ENCODE results near the gene KRT15.

Gene KRT15

DNA sequence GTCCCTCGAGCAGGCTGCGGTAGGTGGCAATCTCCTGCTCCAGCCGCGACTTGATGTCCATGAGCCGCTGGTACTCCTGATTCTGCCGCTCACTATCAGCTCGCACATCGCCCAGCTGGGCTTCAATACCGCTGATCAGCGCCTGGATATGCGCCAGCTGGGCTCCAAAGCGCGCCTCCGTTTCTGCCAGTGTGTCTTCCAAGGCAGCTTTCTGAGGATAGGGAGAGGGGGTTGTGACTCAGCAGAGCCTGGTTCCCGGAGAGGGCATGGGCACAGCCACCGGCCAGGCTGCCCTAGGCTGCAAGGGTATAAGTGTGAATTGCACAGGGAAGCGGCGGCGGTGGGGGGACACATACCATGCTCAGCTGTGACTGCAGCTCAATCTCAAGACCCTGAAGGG is 5.1 kb upstream of the KRT15 start:
- DNase-seq: no peak

DNA sequence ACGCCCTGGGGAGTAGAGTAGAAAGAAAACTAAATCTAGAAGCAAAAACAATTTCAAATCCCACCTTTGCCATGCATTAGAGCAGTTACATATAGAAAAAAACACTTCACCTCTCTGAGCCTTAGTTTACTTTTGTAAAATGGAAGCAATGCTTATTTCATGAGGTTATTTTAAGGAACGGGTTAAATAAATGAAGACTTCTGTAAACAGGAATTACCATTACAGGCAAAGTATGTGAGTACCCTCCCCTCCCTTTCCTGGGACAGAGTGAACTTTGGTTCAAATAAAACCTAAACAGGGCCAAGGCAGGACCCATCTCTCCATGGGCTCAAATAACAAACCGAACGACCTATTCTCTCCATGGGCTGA is 4.5 kb upstream of the KRT15 start:
- DNase-seq: no peak

DNA sequence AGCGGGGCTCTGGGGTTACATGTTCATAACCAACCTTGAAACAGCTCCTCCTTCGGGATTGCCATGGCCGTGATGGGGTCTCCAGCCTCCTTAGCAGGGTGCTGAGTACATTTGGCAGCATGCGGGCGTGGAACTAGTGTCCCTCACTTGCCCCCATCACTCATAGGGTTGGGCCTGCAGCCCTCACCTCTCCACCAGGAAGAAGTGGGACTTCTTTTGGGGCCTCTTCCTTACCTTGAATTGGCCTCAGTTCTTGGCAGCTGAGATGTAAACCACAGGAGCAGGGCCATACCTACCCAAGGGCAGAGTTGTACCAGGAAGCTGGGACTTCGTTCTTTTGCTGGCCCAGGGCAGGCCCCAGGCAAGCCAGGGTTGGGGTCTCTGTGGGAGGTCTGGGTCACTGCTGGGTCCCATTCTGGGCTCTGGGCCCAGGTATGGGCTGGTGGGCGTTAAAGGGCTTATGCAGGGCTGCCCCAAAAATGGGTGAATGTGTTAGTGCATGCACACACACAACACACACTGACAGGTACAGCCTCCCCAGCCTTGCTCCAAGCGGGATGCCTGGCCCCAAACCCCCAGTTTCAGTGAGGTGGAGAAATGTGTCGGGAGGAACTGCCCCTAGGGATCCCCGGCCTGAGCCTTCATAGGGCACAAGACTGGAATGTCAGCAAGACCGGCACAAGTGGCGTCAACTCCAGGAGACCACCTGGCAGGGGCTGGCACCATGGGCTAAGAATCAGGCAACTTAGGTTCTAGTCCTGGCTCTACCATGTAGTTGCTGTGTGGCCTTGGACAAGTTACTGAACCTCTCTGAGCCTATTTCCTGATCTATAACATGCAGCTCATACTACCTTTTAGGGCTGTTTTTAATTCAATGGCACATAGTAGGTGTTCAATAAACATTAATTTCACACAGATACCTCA is 3.9 kb upstream of the KRT15 start:
- DNase-seq: no peak

DNA sequence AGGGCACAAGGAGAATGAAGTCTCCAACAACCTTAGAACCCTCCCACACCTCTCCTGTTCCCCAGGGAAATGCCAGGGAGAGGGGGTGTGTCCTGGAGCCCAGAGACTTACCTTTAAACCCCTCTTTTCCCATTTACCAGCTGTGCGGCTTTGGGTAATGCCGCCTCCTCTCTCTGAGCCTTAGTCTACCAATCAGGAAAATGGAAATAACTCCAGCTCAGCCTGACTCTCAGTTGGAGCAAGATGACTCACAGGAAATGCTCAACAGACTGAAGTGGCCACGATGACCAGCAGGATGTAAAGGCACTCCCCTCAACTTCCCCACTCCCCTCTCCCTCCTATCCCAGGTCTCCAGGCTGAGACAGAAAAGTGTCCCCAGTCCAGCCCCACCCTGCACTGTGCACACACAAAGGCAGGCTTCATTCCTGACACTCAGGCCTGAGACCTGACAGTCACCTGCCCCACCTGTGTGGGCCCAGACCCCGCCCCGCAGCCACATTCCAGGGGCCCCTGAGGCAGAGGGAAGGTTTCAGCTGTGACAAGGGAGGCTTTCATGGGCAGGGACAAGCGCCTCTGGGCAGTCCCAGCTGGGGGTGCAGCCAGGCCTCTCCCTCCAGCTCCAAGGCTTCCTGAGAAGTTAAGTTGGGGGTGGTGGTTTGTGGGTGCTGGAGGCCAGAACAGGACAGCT is 3.0 kb upstream of the KRT15 start:
- DNase-seq: no peak

DNA sequence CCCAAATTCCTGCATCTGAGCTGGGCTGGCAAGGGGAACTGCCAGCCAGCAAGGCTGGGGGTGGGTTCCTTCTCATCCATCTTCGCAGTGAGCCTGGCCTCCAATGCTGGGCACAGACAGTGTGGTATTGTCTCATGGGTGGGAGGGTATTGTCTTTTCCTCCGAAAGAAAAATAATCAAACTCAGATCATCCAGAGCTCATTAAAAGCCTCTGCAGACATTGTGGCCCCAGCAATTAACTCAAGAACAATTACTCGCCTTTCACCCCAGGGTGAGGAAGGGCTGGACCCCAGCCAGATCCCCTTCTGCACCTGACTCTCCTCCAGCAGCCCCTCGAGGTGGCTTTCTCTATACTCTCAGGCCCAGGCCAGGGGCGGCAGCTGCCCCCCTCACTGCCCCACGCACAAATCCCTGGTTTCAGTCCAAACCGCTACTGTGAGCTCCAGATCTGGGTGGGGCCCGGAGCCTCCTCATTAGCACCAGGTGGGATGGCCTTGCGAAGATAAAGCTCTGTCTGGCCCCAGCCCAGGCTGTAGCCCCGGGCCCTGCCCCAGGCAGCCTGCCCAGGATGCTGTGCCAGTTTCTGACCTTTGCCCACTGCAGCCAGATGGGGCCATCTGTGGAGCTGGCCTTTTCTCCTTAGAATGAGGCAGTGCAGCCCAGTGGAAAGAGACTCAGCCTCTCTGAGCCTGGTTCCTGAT is 2.3 kb upstream of the KRT15 start:
- no peak for DNase-seq

DNA sequence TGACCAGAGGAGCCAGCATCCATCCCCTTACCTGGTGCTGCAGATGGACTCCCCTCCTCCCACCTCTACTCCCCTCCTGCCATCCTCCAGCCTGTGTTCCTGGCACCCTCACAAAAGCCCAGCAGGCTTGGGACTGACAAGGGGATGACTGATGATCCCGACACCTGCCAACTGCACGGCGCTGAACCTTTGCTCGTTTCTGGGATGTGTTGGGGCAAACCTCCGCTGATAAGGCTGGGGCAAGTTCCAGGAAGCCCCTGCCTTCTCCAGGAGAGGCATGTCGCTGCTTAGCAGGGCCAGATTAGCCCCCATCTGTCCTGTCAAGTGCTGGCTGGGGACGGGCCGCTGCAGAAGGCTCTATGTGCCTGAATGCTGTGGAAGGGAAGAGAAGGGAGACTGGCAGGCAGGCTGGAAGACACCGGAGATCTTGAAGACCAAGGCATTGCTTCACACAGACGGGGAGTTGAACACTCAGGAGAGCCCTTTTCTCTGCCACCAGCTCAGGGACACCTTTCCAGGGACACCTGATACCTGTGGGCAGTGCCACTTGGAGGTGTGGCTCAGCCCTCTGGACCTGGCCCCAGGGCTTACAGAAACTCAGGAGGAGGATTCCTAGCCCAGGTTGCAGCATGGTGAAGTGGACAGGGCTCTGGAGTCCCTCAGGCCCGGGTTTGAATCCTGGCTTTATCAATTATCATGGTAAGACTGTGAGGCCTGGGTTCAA is 973 bp upstream of the KRT15 start:
- no peak for DNase-seq

DNA sequence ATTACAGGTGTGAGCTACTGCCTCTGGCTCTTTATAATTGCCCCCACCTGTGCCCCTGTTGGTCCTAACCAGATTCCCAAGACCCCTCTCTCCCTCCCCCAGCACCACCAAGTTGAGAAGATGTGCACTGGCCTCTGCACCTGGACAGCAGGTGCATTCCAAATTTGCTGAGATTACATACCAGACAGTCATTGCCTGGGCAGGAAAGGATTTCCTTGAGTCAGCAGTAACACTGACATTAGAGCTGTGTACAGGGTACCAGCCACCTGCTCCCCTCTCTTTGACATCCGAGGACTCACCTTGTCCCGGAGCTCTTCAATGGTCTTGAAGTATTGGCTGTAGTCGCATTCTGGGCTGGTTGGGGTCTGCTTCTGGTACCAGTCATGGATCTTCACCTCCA is 659 bp downstream of the KRT15 start:
- DNase-seq: no peak

DNA sequence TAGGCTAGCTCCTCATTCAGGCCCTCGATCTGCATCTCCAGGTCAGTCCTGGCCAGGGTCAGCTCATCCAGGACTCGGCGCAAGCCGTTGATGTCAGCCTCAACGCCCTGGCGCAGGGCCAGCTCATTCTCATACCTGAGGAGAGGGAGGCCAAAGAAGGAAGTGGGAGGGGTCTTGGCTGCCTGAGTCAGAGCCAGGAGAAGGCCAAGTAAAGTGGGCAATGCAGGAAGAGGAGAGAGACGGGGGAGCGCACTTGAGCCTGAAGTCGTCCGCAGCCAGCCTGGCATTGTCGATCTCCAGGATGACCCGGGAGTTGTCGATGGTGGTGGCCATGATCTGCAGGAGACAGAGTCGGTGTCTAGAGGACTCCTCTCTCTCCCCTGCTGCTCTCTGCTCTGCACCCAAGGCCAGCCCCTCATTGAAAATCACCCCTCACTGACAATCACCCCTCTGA is 1.8 kb downstream of the KRT15 start:
- no peak for DNase-seq

DNA sequence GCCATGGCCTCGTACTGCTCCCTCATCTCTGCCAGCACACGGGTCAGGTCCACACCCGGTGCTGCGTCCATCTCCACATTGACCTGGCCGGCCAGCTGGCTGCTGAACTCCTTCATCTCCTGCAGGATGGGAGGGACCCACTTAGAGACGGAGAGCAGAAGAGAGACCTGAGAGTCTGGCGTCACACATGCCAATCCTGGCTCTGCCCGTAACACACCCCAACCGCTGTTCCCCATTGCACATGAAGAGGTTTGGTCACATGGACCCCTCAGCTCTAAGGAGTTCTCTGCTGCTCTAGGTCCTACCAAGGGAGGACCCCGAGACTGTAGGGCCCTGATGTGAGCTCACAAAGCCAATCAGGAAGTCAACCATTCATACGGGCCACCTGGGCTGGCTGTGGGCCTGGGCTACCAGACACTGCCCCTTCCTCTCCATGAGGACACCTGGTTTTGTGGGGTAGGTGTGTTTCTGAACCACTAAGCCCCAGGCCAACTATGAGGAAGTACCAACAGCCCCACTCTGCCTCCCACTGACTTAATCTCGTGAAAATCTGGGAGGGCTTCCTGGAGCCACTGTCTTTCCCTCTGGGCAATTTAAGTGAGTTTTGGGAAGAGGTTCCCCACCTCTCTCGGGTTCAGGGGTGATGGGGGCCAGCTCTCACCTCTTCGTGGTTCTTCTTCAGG is 2.4 kb downstream of the KRT15 start:
- DNase-seq: no peak

DNA sequence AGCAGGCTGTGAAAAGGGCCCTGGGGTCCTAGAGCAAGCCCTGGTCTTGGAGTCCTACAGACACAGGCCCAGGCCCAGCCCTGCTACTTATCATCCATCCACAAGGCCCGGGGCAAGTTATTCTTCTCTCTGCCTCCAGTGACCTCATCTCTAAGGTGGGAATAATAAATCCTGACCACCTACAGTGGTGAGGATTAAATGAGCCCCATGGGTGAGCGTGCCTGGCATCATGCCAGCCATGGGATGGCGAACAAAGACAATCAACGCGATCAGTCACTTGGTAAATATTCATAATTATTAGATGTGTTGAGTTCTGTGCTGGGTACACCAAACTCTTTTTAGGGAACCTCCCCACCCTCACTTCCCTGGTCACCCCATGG is 5.5 kb downstream of the KRT15 start:
- no peak for DNase-seq

DNA sequence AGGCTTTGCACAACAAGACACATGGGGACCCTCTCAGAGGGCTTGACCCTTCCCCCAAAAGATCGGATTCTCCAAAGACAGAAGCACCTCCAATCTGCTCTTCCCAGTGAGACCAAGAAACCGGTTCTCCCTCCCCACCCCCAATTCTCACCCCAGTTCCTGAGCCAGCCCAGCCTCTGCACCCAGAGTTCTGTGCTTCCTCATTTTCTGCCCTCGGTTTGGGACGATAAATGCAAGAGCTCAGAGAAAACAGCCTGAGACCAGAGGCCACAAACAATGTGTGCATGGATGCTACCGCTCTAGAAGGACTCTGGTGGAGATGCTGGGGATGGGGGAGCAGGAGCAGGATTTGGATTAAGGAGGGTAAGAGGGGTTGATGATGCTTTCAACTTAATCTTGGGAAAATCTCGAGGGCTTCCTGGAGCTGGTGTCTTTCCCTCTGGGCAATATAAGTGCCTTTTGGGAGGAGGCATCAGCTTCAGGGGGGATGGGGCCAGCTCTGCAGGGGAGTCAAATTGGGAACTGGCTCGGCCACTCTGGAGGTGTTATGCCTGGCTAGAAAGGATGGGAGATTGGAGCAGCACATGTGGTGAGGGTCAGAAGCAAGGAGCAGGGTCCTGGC is 6.0 kb downstream of the KRT15 start:
- DNase-seq: no peak

DNA sequence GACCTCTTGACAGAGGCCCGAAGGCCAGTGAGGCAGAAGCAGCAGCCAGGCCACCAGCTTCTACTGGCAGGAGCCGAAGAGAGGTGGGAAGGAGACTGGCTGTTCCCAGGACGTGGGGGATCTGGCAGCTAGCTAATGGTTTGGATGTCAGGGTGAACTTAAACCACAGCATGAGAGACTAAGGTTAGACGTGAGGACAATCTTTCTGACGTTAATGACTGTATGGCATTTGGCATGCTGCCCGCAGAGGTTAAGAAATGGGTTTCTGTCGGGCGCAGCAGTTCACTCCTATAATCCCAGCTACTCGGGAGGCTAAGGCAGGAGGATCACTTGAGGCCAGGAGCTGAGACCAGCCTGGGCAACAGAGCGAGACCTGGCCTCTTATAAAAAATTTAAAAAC is 7.0 kb downstream of the KRT15 start:
- DNase-seq: no peak

DNA sequence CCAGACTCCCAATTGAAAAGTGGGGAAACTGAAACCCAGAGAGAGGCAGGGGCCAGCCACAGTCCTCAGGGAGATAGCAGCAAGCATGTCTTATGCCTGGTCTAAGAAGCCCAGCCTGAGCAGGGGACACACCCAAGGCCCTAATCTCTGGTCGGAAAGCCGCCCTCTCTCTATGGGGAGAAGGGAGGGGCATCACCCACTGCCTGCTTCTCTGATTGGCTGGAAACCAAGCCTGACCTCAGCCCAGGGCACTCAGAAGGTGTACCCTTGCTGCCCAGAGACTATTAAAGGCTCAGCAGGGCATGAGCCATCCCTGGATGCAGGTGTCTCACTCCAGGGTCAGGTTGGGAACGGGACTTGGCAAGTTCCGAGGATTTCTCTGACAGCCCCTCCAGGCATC is 7.6 kb downstream of the KRT15 start:
- DNase-seq: no peak

DNA sequence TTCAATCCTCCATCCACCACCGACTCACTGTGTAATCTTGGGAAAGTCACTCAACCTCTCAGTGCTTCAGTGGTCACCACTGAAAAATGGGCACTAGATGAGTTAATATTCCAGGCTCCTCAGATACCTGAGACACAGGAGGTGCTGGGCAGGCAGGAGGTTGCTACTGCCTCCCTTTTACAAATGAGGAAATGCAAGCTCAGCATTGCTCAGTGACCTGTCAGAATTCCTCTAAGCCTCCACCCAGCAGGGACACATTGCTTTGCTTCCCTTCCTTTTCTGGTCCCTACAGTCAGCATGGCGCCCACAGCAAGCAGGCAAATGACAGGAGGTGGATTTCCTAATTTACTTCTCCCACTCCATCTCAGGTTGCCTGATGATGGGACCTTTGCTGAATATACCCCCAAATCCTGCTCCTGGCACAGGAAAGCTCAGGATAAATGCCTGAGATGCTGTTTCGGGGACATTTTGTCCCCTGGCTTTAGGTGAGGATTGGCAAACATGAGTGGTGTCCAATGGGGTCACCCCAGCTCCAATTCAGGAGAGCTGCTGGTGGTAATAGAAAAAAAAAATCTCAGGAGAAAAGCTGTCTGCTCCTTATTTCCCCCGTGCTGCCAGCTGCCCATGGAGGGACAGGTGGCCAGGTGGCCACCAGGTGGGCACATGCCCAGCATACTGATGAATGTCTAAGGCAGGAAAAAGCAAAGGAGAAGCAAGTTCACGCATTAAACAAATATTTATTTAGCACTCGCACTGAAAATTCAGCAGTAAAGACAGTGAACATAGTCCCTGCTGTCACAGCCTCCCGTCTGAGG is 8.2 kb downstream of the KRT15 start:
- no peak for DNase-seq

DNA sequence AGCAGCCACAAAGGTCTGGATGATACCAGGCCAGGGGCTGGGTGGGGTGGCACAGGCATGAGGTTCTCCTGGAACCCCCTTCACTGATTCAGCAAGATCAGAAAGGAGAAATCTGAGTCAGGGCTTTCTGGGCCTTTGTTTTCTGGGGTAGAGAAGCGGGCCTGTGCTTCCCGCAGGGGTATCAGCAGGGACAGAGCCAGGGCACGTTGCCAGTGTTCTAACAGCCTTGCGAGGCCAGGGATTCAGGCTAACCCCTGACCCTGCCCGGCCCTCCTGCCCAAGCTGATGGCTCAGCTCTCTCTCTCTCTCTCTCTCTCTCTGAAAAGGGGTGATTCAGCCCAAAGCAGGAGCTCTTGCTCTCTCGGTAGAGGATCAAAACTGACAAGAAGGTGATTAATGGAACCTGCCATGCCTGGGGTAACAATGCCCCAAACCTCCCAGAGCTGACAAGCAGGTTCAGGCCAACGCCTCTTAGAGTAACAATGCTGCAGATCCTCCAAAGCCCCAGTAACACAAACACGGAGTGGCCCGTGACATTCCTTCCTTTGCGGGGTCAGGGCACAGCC is 11.3 kb downstream of the KRT15 start:
- DNase-seq: no peak

DNA sequence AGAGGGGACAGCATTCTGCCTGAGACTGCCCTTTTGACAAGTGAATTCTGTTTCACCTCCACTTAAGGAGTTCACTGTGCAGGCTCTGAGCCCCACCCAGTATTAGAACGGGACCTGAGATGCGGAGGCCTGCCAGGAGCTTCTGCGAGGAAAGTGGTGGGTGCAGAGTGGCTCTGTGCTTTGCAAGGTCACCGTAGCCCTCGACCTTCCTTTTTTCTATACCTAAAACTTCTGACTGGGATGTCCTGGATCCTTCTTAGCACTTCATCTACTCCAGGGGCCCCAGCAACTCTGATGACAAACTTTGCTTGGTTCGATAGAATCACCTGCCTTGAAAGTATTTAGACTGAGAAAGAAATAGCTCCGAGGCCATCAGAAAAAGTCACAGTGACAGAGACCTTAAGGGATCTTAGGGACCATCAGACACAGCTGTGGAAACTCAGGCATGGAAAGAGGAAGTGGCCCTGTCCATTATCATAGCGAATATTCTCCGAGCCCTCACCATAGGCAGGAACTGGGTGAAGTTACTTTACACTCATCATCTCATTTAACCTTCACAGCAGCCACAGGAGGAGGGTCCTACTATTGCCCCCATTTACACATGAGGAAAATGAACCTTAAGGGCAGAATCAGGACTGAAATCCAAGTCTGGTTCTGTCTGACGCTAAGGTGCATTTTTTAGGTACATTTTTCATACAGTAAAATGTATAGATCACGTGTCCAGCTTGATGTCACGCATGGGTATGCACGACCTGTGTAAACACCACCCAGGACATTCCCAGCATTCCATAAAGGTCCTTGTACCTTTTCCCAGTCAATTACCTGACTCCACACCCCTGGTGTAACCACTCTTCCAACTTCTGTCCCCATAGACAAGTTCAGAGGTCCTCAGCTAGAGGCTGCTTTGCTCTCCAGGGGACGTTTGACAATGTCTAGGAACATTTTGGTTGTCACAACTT is 12.6 kb downstream of the KRT15 start:
- DNase-seq: no peak

DNA sequence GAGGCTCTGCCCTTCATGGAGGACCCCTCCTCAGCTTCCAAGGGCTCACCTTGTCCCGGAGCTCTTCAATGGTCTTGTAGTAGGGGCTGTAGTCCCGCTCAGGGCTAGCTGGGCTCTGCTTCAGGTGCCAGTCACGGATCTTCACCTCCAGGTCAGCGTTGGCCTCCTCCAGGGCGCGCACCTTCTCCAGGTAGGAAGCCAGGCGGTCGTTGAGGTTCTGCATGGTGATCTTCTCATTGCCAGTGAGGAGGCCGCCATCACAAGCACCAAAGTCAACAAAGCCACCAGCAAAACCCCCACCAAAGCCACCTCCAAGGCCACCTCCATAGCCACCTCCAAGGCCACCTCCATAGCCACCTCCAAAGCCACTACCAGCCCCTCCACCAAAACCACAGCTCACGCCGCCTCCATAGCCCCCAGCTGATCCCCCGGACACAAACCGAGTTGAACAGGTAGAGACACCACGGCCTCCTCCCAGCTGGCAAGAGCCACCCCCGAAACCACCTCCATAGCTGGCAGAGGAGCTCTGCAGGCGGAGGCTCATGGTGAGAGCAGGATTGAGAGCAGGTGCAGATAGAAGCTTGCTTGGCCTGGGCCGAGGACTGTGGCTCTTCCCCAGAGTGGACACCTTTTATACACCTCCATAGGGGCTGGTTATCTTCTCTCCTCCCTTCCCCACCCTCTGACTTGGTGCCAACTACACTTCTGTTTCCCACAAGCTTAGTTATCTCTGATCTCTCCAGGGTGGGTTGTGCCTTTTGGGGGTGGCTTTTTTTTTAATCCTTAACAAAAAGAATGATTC is 13.5 kb downstream of the KRT15 start, which contains the start of gene KRT13:
Gene KRT13, minus strand, starts transcription at position 606 of the 802 bp plus-strand sequence. Its CDS starts 62 bp downstream, at position 544.
- DNase-seq: no peak

DNA sequence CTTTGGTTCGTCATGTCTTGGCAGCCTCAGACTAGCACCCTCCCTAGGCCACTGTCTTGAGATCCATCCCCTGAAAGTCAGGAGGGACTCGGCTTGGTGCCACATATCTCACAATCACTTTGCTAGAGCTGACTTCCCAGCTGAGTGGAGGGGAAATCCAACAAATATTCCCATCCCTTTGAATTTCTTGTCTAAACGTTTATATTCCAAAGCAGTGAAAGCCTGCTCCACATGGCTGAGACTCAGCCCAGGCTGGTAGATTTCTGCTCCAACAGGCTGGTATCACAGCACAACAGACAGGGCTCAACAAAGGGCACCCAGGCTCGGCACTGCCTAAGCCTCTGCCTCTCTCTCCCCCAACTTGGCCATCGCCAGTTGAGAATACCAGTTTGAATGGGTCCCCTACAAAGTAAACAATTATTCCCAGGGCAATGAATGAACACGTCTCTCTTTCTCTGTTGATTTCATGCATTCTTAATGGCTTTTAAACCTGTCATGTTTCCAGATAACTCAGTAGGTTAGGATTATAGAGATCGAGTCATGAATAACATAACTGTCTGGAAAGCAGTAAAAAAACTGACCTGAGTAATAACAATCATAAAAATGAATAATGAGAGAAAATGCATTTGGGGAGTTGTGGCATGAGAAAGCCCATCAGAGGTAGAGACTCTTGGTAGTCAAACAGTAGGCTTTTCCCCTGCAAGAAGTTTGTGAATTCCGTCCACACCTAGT is 14.3 kb downstream of the KRT15 start:
- DNase-seq: no peak

Measured in activated CD4-positive, alpha-beta T cell treated with anti-CD3 and anti-CD28 coated beads, Interleukin-2, amount 50 U/mL, for 48 hours (primary cell).